Stimulated activated CD8-positive, alpha-beta memory T cell treated with anti-CD3 and anti-CD28 coated beads, Interleukin-12 subunit alpha, Interleukin-12 subunit beta, amount 100 ng/mL, for 24 hours (primary cell): ENCODE data around the gene IFT88.

Experiments
- DNase-seq: peaks from one replicate; pipeline ENCODE4 v3.0.0-alpha.2; 2020; ENCODE audit errors: extremely low read depth

The IFT88 gene

DNA sequence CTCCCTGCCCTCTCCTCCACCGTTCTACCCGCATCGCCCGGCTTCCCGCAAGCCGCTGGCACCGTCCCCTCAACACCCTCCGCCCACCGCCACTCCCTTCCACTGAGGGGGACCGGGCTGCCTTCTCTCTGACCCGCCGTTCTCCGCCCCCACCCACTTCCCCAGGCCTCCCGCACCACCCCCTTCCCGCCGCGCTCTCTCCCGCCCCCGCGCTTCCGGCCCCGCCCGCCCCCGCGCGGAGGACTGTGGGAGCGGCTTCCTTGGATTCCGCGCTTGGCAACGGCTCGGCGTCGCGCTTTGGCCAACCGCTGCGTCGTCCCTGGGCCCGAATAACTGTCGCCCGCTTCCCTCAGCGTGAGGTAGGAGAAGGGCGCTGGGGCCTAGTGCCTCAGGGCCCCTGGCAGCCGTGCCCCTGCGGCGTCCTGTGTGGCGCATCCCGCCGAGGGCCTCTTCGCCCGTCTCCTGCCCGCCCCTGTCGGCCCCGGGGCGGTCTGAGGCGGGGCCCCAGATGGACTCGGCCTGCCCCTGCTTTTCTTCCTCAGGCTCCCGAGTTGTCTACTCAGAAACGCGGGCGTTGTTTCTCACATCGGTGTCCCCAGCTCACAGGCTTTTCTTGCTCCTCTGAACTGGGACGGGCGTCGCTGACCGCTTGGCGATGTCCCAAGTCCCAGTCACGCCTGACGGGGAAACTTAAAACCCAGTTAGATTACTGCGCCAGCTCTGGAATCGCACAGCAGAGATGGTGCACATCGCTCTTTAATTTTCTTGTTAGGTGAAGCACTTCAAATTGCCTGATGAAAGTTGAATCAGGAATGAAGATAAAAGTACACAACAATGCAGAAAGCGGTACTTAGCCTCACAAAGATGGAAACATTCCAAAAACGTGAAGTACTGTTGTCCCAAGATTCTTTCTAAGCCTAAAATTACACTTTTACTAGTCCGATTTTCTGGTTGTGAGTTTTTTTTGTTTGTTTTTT is at the start of gene IFT88:
TSS of gene IFT88 (plus strand) at position 260 of the 977 bp plus-strand sequence. CDS start 7,229 bp downstream, outside the sequence.
- DNase-seq = peak; percentile 55

GRCh38 chr13:20518660-20519100 is 48.3 kb upstream of the IFT88 start:
- no peak for DNase-seq

DNA sequence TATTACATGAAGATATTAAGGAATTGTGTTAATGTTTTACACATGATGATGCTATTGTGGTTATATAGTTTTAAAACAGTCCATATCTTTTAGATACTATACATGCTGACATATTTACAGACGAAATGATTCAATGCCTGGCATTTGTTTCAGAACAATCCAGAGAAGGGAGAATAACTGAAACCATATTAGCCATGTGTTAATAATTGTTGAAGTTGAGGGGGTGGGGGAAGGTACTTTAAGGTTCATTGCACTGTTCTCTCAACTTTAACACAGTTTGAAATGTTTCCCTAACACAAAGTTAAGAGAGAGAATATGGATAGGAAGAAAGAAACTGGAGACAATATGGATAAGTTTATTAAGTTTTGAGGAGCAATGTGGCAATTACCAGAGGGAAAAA is 47.1 kb upstream of the IFT88 start:
- no peak for DNase-seq

GRCh38 chr13:20521364-20522115 is 45.4 kb upstream of the IFT88 start:
- DNase-seq = no peak

- DNase-seq = no peak
Observed at GRCh38 chr13:20525144-20525600, 41.8 kb upstream of the IFT88 start.

DNA sequence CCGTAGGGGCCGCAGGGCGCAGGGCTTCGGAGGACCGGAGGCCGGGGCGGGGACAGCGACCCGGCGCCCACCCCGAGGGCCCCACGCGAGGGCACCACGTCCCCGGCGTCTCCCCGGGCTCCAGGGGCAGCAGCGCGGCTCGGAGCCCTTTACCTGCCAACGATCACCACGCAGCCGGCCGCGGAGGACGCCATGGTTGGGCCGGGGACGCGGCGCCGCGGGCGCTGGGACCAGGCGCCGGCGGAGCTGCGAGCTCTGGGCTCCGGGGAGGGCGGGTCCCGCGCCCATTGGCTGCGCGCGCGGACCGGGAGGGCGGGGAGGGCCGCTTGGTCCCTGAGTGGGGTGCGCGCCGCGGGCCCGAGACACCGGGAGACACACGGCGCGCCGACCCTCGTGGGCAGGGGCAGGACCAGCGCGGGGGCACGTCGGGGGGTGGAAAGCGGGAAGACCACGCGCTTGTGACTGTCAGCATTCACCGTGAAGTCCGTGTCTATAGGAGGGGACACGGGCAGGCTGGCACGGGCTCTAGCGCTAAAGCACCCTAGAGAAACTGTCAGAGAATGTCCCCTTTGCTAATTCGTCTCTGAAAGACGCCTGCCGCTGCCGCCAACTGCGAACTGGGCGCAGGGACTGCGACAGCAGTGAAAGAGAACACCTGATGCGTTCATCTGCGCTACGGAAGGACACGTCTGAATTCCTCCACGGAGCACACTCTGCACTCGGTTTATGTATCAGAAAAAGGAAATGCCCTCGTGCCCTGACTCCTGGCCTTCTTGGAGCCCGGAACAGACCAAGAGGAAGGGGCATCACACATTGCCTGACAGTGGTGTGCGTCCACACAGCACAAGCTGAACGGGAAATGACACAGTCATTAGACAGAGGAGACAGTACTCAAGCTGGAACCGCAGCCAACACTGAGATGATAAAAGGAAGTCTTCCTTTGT is 41.1 kb upstream of the IFT88 start, which contains the start of gene CRYL1:
TSS of gene CRYL1 (minus strand) at position 257 of the 944 bp plus-strand sequence. CDS start at position 194, 63 bp downstream.
- peak; percentile 52 for DNase-seq

DNA sequence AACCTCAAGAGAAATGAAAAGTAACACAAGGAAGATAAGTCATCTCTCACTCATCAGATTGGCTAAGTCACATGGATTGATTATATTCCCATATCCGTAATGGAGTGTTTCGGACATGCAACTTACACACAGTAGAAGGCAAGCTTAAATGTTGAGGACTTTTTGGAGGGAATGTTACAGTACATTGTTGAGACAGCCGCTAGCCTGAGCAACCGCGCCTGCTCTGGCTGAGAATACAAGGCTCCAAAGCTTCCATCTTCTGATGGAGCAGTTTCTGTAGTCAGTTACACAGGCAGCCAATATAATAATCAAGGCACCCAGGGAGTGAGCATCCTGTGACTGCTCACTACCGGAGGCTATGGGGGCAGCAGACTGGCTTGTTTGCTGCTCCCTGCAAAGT is 40.3 kb upstream of the IFT88 start:
- DNase-seq = no peak

DNA sequence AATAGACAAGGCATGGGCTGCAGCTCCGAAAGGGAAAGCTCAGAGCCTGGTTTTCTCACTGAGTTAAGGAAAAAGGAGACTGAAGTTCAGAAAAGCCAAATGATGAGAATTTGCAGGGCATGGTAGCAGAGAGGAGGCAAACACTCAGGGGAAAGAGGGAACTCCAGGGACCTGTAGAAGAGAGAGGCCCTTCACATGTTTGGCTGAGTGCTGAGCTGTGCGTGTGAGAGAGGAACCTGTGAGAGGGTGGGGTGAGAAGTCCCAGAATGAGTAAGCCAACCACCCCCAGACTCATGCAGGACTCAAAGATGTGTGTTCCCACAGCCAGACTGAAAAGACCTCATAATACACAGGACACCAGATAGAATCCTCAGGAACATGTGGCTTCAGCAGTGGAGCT is 38.5 kb upstream of the IFT88 start:
- no peak for DNase-seq

DNA sequence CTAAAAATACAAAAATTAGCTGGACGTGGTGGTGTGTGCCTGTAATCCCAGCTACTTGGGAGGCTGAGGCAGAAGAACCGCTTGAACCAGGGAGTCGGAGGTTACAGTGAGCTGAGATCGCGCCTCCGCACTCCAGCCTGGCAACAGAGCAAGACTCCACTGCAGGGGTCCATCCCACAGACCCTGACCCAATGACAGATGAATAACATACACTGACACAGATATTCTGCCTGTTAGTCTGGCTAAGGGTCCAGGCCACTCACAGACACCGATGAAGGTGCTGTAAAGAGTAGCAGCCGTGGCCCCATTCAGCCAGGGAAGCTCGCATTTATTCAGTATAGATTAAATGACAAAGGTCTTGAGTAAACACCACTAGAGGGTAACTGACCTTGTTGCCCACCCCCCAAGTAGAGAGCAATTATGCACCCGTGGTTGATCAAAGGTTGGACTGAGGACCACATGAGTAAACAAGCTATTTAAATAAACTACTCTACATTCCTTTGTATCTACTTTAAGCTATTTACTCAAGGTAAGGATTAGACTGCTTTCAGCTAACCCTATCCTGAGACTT is 32.8 kb upstream of the IFT88 start:
- no peak for DNase-seq

GRCh38 chr13:20536992-20537391 is 30.0 kb upstream of the IFT88 start:
- no peak for DNase-seq

DNA sequence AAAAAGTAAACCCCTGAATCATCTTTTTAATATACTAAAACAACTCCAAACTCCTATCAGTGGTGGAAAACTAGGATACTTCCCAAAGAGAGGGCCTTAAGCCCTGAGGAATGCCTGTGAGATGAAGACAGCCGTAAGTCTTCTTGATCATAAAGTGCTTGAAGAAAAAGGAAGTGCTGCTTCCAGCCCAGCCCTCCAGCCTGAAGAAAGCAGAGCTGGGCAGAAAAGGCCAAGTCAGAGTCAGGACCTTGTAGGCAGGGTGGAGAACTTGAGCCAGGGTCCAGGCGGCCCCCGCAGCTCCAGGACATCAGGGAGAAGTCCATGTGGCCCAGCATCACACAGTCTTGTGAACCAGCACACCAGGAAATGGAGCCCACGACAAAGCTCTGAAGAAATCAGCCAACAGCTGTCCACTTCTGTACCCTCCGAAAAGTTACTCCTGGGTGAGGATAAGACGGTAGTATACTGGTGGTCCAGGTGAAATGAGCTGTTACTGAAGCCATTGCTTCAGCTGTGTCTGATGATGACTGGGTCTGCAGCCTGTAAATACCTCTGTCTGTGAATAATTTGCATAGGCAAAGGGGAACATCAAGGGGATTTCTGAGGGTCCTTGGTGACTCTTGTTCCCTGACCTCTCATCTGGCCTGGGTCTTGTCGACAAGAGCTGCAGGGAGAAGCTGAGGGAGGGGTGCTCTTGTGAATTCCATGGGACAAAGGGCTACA is 22.6 kb upstream of the IFT88 start:
- DNase-seq = no peak

DNA sequence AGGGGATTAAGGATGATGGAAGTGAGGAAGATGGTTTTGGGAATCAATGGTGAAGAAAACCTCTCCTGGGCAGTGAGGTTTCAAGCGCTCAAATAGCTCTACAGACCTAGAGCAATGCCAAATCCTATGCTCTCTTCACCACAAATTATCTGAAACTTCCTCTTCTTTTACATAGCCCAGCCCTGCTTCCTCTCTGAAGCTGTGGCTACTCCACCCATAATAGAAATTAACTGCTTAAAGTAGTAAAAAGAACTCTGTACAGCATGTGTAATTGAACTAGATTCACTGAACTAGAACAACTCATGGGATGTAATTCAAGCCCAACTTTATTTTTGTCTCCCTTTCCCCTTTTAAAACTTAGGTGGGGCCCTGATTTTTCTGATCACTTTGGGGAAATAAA is 20.4 kb upstream of the IFT88 start:
- DNase-seq = no peak

GRCh38 chr13:20547479-20547908 is 19.5 kb upstream of the IFT88 start:
- DNase-seq = no peak

- no peak for DNase-seq
Observed at GRCh38 chr13:20550799-20551198, 16.2 kb upstream of the IFT88 start.

DNA sequence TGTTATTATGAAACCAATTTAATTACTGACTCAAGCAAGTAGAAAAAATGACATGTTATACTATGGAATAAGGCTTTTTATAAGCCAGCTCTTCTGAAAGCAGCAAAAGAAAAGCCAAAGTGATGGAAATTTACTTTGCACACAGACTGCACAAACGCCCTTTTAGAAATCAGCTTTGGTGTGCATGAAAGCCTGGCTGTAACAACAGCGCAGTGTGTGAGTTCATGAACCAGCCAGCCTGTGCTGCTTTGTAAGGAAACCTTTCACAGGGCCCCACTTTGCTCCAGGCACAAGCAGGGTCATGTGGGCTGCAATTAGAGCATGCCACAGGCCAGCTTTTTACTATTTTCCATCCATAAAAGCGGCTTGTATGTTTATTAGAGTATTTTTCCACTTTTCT is 13.6 kb upstream of the IFT88 start:
- DNase-seq = no peak

DNA sequence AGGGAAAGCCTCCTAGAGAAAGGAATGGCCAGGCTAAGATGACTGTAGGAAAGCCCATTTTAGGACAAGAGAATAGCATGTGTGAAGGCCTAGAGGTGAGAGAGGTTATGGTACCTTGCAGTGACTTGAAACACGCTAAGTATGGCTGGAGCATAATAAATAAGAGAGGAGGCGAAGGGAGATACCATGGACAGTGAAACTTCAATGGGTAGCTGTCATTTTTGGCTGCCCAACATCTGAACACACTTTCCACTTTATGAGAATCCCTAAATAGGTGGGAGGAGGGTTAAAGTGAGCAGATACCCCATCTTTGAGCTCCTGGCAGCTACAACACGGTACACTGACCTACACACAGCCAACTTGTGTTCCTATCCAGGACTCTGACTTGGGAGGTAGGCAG is 8.0 kb upstream of the IFT88 start:
- DNase-seq = no peak

DNA sequence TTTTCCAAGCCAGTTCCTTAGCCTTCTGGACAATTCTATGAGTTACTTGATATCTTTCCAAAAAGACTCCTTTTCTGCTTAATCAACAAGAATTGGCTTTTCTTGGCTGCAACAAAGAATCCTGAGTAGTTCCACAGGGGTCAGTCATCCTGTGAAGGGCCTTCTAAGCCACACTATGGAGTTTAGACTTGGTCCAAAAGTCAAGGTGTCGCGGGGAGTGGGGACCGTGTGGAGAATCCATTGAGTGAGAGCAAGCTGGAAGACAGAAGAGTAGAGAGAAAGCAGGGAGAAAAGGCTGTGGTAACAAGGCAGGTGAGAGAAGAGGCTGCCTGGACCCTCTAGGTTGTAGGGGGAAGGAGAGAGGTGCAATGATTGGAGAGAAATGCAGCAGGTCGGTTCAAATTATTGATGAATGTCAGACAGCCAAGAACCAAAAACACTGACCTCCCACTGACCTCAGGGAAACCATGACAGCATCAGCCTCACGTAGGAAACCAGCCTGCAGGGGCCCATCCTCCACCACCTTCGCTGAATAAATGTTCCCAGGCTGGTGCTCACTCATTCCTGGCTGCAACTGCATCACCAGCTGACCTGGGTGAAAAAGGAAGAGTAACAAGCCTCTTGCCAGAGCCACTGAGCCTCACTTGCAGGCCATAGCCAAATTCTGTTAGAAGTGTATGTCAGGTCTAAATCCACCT is 7.1 kb upstream of the IFT88 start:
- no peak for DNase-seq

GRCh38 chr13:20561741-20562140 is 5.2 kb upstream of the IFT88 start:
- no peak for DNase-seq

DNA sequence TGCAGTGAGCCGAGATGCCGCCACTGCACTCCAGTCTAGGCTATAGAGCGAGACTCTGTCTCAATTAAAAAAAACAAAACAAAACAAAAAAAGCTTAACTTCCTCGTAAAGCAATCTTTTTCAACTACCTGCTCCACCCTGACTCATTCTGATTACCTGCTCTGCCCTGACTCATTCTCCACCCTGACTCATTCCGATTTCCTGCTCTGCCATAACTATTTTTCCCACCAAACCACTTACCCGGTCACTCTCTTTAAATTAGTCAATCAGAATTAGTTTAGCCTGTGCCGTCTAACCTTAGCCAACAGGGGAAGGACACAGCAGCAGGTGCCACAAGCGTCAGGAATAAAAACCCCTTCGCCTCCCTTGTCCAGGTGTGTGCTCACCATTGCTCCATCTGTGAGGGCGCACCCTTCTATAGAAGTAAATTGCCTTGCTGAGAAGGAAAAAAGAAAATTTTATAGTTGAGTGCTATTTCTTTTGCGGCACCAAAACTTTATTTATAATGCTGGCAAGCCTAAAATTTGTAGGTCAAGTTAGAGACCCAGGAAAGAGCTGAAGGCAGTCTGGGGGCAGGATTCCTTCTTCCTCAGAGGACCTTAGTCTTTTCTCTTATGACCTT is 1.7 kb upstream of the IFT88 start:
- no peak for DNase-seq
